Left lobe of liver (tissue), 2 donors: ENCODE results near the gene UXS1. TPM values are rescaled to one million over a fixed set of nuclear protein-coding genes. Genes with fewer than 3 reads are reported as not detected.

Source experiments
- ATAC-seq: fragments of 200-7000 bp; cut with Tn5 transposase; one replicate; pipeline ENCODE4 v1.9.1; 2020; ENCODE audit warnings: mild to moderate bottlenecking, moderate library complexity
- DNase-seq: peaks from one replicate; pipeline ENCODE4 v3.0.0-alpha.2; 2020; ENCODE audit warnings: low spot score
- total RNA-seq: library from RNA; stranded (reverse); gene quantifications from one replicate; pipeline ENCODE4 v1.2.1, GENCODE V29; 2021
- donor health status: DM: no; HTN: no; CAD: no; lungs with moderate emphysema.
- donor health status: DM: no; HTN: yes; CAD: no.

Gene UXS1
- total RNA-seq, 1 donor from 2014 or later: 7.5 TPM

DNA sequence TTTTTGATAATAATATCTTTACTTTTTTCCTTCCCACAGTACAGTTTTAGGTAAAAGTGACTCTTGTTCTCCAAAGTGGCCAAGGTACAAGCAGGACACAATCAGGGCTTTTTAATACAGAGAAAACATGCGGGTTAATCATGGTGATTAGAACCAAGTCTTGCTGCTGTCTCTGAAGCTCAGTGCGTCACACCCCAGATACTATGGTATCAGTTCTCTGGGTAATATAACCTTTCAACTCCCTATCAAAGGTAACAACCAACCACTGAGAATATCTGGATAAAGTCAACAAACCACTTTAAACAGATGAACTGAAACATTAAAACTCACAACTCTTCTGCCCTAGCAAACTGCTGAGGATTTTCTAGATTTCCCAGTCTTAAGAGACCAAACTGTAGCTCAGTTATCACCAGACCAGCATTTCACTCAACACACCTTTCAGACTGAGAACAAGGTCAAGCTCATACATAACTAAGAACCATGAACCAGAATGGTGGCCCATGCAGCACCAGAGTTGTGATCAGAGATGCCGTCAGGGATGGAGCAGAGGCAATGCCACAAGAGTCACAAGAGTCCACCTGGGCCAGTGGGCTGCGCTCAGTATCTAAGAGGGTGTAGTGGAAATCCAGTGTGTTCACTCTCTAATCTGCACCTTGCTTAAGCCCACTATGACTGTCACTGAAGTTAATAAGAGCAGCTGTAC is 103.0 kb downstream of the UXS1 start:
- ATAC-seq (no peak), DNase-seq (no peak)

GRCh38 chr2:106089611-106090010 is 104.5 kb downstream of the UXS1 start:
- ATAC-seq (no peak), DNase-seq (no peak)

DNA sequence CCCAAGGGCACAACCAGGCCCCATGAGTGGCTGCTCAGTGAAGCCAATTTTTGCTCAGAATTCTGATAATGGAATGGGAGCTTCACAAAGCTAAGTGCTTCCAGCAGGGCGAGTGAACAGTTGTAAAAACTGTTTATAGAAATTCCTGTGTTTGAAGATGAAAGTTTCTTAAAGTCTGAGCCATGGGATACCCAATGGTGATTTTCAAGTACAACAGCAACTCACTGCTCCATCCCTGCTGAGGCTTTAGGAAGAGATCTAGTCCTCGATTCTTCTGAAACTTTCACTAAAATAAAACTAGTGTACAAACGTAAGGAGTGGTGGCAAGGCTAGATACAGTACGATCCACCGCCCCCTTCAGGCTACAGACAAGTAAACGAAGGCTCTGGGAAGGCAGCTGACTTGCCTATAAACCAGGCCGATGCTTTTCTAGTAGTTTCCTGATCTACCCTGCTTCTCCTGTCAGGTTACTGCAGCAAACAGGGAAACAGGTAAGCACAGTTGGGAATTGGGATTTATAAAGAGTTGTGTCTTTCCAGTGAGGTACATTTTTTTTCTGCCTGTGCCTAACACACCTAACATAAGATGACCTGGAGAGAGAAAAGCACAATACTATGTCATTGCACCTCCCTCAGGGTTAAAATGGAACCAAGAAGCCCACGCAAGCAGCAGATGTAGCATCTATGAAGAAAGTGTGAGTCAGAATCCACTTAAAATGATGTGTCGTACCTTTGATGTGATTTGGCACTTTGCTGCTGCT is 108.7 kb downstream of the UXS1 start:
- DNase-seq: no peak
- peak; percentile 78 for ATAC-seq

DNA sequence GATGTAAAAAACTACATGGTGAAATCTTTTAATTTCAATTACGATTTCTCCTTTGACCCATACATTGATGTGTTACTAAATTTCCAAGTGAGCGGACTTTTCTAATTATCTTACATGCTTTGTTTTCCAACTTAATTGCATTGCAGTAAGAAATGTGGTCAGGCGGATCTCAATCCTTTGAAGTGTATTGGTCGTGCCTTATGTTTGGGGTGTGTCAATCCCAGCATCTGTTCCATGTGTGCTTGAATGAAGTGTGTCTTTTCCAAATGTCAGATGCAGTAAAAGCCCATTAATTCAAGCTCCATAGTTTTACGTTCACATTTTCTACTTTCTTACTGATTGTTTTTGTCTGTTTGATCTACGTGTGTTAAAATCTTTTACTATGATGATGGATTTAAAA is 113.1 kb downstream of the UXS1 start:
- ATAC-seq (no peak), DNase-seq (no peak)

GRCh38 chr2:106078096-106078495 is 116.0 kb downstream of the UXS1 start:
- ATAC-seq: no peak
- DNase-seq: no peak

- DNase-seq (no peak), ATAC-seq (no peak)
These were observed 117.2 kb downstream of the UXS1 start for GRCh38 chr2:106076941-106077340.

GRCh38 chr2:106075048-106075447 is 119.1 kb downstream of the UXS1 start:
- ATAC-seq (no peak), DNase-seq (no peak)

DNA sequence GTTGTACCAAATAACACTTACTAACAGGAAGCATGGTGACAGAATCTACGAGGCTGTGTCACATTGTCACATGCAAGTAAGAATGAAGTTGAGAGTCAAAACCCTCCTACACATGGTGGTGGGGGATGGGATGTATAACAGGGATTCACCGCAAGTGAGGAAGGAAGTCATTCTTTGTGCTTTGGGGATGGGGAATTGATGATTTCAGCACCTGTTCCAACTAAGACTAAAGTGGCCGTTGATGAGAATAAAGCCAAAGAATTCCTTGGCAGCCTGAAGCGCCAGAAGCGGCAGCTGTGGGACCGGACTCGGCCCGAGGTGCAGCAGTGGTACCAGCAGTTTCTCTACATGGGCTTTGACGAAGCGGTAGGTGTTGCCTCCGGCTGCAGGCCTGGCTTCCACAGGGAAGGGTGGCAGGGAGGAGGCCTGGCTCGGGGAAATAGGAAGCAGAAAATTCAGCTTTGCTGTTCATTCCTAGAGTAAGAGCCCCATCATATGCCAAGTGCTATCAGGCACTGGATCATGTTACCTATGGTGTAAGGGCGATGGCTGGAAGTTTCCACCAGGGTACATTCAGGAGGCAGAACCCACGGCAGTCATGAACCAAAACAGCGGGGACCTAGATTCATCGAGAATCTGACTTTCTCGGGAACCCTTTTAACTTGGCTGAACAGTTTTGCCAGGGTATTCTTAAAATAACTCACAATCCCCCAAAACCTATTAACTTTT is 120.3 kb downstream of the UXS1 start:
- ATAC-seq (no peak), DNase-seq (no peak)

GRCh38 chr2:106070181-106070580 is 123.9 kb downstream of the UXS1 start:
- no peak for ATAC-seq
- no peak for DNase-seq

- no peak for DNase-seq
- ATAC-seq: no peak
These were observed 125.7 kb downstream of the UXS1 start for GRCh38 chr2:106068451-106068850.

GRCh38 chr2:106065983-106066820 is 127.9 kb downstream of the UXS1 start:
- DNase-seq (no peak), ATAC-seq (no peak)

- no peak for DNase-seq
- peak; percentile 31 for ATAC-seq
These were observed 128.7 kb downstream of the UXS1 start for GRCh38 chr2:106065268-106065982.

DNA sequence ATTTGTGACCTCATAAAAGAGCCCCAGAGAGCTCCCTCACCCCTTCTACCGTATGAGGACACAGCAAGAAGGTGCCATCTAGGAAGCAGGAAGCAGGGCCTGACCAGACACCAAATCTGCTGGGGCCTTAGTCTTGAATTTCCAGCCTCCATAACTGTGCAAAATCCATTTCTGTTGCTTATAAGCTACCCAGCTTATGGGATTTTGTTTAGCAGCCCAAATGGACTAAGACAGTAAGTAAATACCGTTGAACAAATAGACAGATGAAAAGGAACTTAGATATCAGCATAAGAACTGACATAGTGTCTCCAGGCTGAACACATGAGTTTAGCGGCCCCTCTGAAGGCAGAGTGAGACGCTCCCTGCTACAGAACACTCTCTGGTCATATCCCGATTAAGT is 130.9 kb downstream of the UXS1 start:
- ATAC-seq (no peak), DNase-seq (no peak)

DNA sequence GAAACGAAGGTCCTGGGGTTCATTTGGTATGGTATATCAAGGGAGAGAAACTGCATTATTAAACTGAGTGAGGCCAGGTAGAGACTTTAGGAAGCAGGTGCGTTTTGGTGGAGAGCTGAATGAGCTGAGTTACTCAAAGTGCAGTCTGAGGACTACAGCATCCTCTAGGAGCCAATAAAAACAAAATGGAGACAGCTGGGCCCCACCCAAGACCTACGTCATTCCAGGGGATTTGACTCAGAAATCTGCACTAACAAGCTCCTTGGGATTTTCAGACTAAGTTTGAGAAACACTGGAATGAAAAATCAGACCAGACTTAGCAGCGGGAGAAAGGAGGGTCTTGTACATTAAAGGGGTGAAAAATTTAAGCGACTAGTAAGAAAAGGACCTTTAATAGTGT is 131.5 kb downstream of the UXS1 start:
- DNase-seq (no peak), ATAC-seq (no peak)

DNA sequence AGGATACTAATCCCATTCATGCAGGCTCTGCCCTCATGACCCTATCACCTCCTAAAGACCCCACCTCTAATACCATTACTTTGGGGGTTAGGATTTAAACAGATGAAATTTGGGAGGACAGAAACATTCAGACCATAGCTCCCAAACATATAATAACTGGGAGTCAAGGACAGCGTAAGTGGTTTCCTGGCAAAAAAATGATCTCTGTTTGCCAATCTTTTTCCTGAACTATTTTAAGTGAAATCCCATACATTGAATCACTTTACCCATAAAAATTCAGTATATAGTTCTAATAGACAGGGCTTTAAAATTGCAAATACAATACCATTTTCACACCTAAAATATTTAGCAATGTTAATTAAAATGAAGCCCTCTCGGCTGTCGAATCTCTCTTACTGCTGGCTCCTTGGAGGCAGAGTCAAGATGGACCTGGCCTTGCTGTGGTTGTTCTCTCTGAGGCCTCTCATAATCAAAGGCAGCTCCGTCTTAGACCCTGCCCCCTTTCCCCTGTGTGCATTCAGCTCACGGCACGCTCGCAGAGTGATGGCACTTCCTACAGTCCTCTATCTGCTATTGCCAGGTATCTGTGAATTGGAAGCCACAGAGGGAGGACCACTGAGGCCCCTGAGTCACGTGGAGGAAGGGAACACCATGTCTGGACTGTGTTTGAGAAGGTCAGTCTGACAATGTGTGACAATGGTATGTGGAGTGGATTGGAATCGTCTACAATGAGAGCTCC is 132.3 kb downstream of the UXS1 start:
- DNase-seq (no peak), ATAC-seq (no peak)

GRCh38 chr2:106059416-106060065 is 134.6 kb downstream of the UXS1 start:
- no peak for DNase-seq
- ATAC-seq: no peak

- ATAC-seq (no peak), DNase-seq (no peak)
These were observed 135.5 kb downstream of the UXS1 start for GRCh38 chr2:106058469-106059137.

DNA sequence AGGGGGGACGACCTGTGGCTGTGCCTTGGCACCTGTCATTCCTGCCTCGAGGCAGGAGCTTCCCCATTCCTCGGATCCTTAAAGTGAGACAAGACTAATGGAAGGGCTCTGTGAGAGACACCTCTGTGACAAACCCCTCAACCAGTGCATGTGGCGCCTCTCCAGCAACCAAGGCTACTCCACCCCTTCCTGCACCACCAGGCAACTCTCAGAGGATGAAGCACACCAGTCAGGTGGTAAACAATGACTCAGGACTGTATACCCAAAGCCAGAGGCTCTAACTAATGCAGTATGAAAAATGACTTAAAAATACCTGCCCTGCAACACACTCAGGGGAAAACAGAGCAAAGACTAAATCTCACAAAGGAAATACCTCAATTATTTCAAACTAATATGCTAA is 136.9 kb downstream of the UXS1 start:
- ATAC-seq (no peak), DNase-seq (no peak)
